Stimulated activated CD4-positive, alpha-beta T cell treated with anti-CD3 and anti-CD28 coated beads, TNF-alpha, amount 100 ng/mL, for 1 hour (primary cell): Measurements from ENCODE around the gene SETD1B.

Experiments used
- DNase-seq, 3 donors: peaks; one replicate each; pipeline ENCODE4 v3.0.0-alpha.2; 2020; ENCODE audit warnings: low read depth in 3 of 3, low spot score in 1 of 3

SETD1B gene

GRCh38 chr12:121823727-121824115, 19.9 kb downstream of the SETD1B start:
- no peak for DNase-seq

- no peak for DNase-seq
These were observed 21.3 kb downstream of the SETD1B start for GRCh38 chr12:121825041-121825523.

- no peak for DNase-seq
These were observed 22.7 kb downstream of the SETD1B start for GRCh38 chr12:121826318-121827150.

- no peak for DNase-seq
These were observed 23.7 kb downstream of the SETD1B start for GRCh38 chr12:121827351-121828099.

- no peak for DNase-seq
These were observed 24.5 kb downstream of the SETD1B start for GRCh38 chr12:121828306-121828705.

- no peak for DNase-seq
These were observed 25.0 kb downstream of the SETD1B start for GRCh38 chr12:121828826-121829225.

GRCh38 chr12:121829250-121829918, 25.6 kb downstream of the SETD1B start:
- no peak for DNase-seq

- DNase-seq: no peak
These were observed 26.3 kb downstream of the SETD1B start for GRCh38 chr12:121830134-121830533.

GRCh38 chr12:121830588-121831265, 26.9 kb downstream of the SETD1B start:
- no peak for DNase-seq

- DNase-seq: no peak
These were observed 27.9 kb downstream of the SETD1B start for GRCh38 chr12:121831571-121832245.

- DNase-seq: no peak
These were observed 33.9 kb downstream of the SETD1B start for GRCh38 chr12:121837680-121838079.

- DNase-seq: no peak
These were observed 34.3 kb downstream of the SETD1B start for GRCh38 chr12:121838126-121838525.

GRCh38 chr12:121839106-121839992, 35.5 kb downstream of the SETD1B start:
- peak; percentile 99 to 100 (median 100) for DNase-seq

GRCh38 chr12:121839993-121840761, 36.4 kb downstream of the SETD1B start:
- no peak for DNase-seq

GRCh38 chr12:121843236-121843982, 39.6 kb downstream of the SETD1B start:
- no peak for DNase-seq

- DNase-seq: no peak
These were observed 41.9 kb downstream of the SETD1B start for GRCh38 chr12:121845701-121846100.

GRCh38 chr12:121849211-121849610, 45.4 kb downstream of the SETD1B start:
- no peak for DNase-seq

- no peak for DNase-seq
These were observed 45.9 kb downstream of the SETD1B start for GRCh38 chr12:121849665-121850064.
